HepG2 (cell line): ENCODE data around the gene FSD2. TPM values are rescaled to one million over a fixed set of nuclear protein-coding genes. Genes with fewer than 3 reads are reported as not detected.

Experiments
- ATAC-seq: fragments of 200-7000 bp; cut with Tn5 transposase; 3 replicates; pipeline ENCODE4 v1.9.1; 2020; ENCODE audit warnings: mild to moderate bottlenecking, moderate library complexity
- BruUV-seq: library from RNA; stranded (reverse); fragments of 400-500 nt; replicated peaks from 2 replicates; lab custom pipeline; 2021; lab: Mats Ljungman, UMichigan
- CTCF ChIA-PET: fragments of 300-600 bp; formaldehyde crosslinking; extraction: SDS; loops from one replicate; lab custom pipeline; 2021; ENCODE audit warnings: low total read pairs, inconsistent platforms, low intra/inter-chr PET ratio; lab: Yijun Ruan, JAX
- POLR2A ChIA-PET: fragments of 350-600 bp; sonication (Branson Sonifier 250); formaldehyde crosslinking; loops from one replicate; lab custom pipeline; 2020; ENCODE audit warnings: antibody characterized with exemption, inconsistent platforms; lab: Yijun Ruan, JAX
- DNase-seq: peaks from one replicate; pipeline ENCODE4 v3.0.0-alpha.2; 2015; ENCODE audit warnings: low spot score
- FAIRE-seq: peaks from 3 replicates; lab custom pipeline; 2011; peaks lifted over from hg19 to GRCh38; lab: Jason Lieb, UNC
- H2AFZ ChIP-seq: one replicate; pipeline ENCODE4 v1.6.1; 2011; ENCODE audit warnings: low read length, inconsistent platforms
- H3K27ac ChIP-seq: fragments of 300-600 bp; 3 replicates; pipeline ENCODE4 v1.8.0; 2011; ENCODE audit warnings: mixed run types, mild to moderate bottlenecking, mixed read lengths, low read length, inconsistent platforms; ENCODE audit not compliant: insufficient read depth; ENCODE audit errors: extremely low read length
- H3K27me3 ChIP-seq, 2 experiments: fragments of 200-600 bp in 1 of 2; 2 replicates in 1 of 2; 3 replicates in 1 of 2; pipeline versions ENCODE4 v1.6.0 to v1.8.0; 2011; ENCODE audit warnings: low read length in 2 of 2, mild to moderate bottlenecking in 2 of 2, moderate library complexity in 2 of 2, inconsistent platforms in 1 of 2; ENCODE audit not compliant: insufficient read depth in 2 of 2, control insufficient read depth in 1 of 2
- H3K36me3 ChIP-seq, 2 experiments: fragments of 200-600 bp in 1 of 2; replicated peaks in 1 of 2; 2 replicates in 1 of 2; 3 replicates in 1 of 2; pipeline versions ENCODE4 v1.5.1 to v1.8.0; 2011; ENCODE audit warnings: low read length in 2 of 2, inconsistent platforms in 1 of 2; ENCODE audit not compliant: insufficient read depth in 2 of 2, control insufficient read depth in 1 of 2
- H3K4me1 ChIP-seq: 2 replicates; pipeline ENCODE4 v1.5.1; 2012; ENCODE audit warnings: low read length, inconsistent platforms; ENCODE audit not compliant: insufficient read depth
- H3K4me2 ChIP-seq: 2 replicates; pipeline ENCODE4 v1.6.0; 2011; ENCODE audit warnings: low read depth, low read length, inconsistent platforms
- H3K4me3 ChIP-seq, 3 experiments: fragments of 200-600 bp in 1 of 3; sonication (generic), shearing (Covaris generic) in 1 of 3; replicated peaks in 1 of 3; 2 replicates each; pipeline ENCODE4 v1.5.1; 2011 to 2016; ENCODE audit warnings: low read length in 3 of 3, inconsistent platforms in 2 of 3, low read depth in 2 of 3, mild to moderate bottlenecking in 2 of 3, control low read depth in 1 of 3, mixed read lengths in 1 of 3; ENCODE audit not compliant: insufficient read depth in 1 of 3
- H3K79me2 ChIP-seq: one replicate; pipeline ENCODE4 v1.6.1; 2011; ENCODE audit warnings: low read length, inconsistent platforms; ENCODE audit not compliant: insufficient read depth
- H3K9ac ChIP-seq: 2 replicates; pipeline ENCODE4 v1.6.0; 2011; ENCODE audit warnings: mild to moderate bottlenecking, low read depth, low read length, inconsistent platforms; ENCODE audit not compliant: insufficient read depth
- H3K9me3 ChIP-seq: 2 replicates; pipeline ENCODE4 v1.5.1; 2012; ENCODE audit warnings: mild to moderate bottlenecking, low read length
- H4K20me1 ChIP-seq: 2 replicates; pipeline ENCODE4 v1.6.0; 2011; ENCODE audit warnings: inconsistent platforms, mild to moderate bottlenecking, low read length, moderate library complexity; ENCODE audit not compliant: insufficient read depth
- AFF4 ChIP-seq: sonication (generic); formaldehyde crosslinking; IDR thresholded peaks from 2 replicates; pipeline ENCODE4 v1.4.0; 2020; ENCODE audit warnings: missing genetic modification reagents
- CSRNP2 ChIP-seq: sonication (generic); formaldehyde crosslinking; conservative IDR thresholded peaks from 2 replicates; pipeline ENCODE4 v1.8.0; 2022; ENCODE audit warnings: low read depth, missing genetic modification reagents
- HMGXB4 ChIP-seq, 2 experiments: sonication (generic) in 1 of 2; formaldehyde crosslinking in 1 of 2; IDR thresholded peaks; 2 replicates each; pipeline versions ENCODE4 v1.4.0 to v1.6.1; 2018 to 2020; ENCODE audit warnings: missing genetic modification reagents in 2 of 2, borderline replicate concordance in 1 of 2, low read depth in 1 of 2, mild to moderate bottlenecking in 1 of 2, missing biosample characterization in 1 of 2
- MBD4 ChIP-seq: IDR thresholded peaks from 2 replicates; pipeline ENCODE4 v1.6.1; 2012; ENCODE audit warnings: low read length, inconsistent platforms, borderline replicate concordance
- MTA3 ChIP-seq: sonication (generic); formaldehyde crosslinking; IDR thresholded peaks from 2 replicates; pipeline ENCODE4 v1.4.0; 2020; ENCODE audit warnings: missing genetic modification reagents
- PITX1 ChIP-seq: sonication (generic); formaldehyde crosslinking; IDR thresholded peaks from 2 replicates; pipeline ENCODE4 v1.5.1; 2020; ENCODE audit warnings: mild to moderate bottlenecking, missing genetic modification reagents
- RELA ChIP-seq: sonication (generic); formaldehyde crosslinking; IDR thresholded peaks from 2 replicates; pipeline ENCODE4 v1.4.0; 2020; ENCODE audit warnings: missing genetic modification reagents
- XBP1 ChIP-seq: sonication (generic); formaldehyde crosslinking; IDR thresholded peaks from 2 replicates; pipeline ENCODE4 v1.5.0; 2020; ENCODE audit warnings: missing genetic modification reagents
- ZNF350 ChIP-seq: sonication (generic); formaldehyde crosslinking; IDR thresholded peaks from 2 replicates; pipeline ENCODE4 v1.4.0; 2020; ENCODE audit warnings: mild to moderate bottlenecking, low read depth, missing genetic modification reagents, borderline replicate concordance
- ZNF383 ChIP-seq: sonication (generic); formaldehyde crosslinking; IDR thresholded peaks from 2 replicates; pipeline ENCODE4 v1.4.0; 2020; ENCODE audit warnings: missing genetic modification reagents, mild to moderate bottlenecking, borderline replicate concordance
- WGBS: methylation state at CpG from one replicate; pipeline ENCODE4 v1.1.6; 2017; ENCODE audit warnings: low lambda C conversion rate; 5-methylcytosine and 5-hydroxymethylcytosine counted together
- in situ Hi-C: cut with HindIII; loops from 2 replicates; pipeline ENCODE4 v1.10.0; 2017; ENCODE audit warnings: low pct_unique_long_range_greater_than_20kb; ENCODE audit not compliant: extremely low pct_ligation_motif_present
- intact Hi-C: fragments of 100-400 bp; cut with micrococcal nuclease; formaldehyde crosslinking; loops from one replicate; pipeline ENCODE4 v1.10.0; 2022; ENCODE audit not compliant: unreplicated experiment
- polyA plus RNA-seq, 8 experiments: library from polyadenylated mRNA; depleted of rRNA in 3 of 8; stranded (reverse) in 7 of 8; unstranded in 1 of 8; fragments of >200 nt; fragmentation: Illumina TruSeq in 4 of 8; extraction: Trizol in 4 of 8; gene quantifications; 2 replicates each; pipeline versions ENCODE4 v1.2.1 to v1.2.3, GENCODE V29; 2011 to 2016; ENCODE audit warnings: low read depth in 4 of 8, missing spikeins in 1 of 8, mixed read lengths in 1 of 8; ENCODE audit not compliant: insufficient read depth in 1 of 8
- total RNA-seq, 5 experiments: library from RNA; depleted of rRNA; stranded (reverse); fragments of >200 nt; fragmentation: Illumina TruSeq; extraction: Trizol; gene quantifications; 2 replicates each; pipeline ENCODE4 v1.2.3, GENCODE V29; 2016; ENCODE audit warnings: low read depth in 1 of 5

Gene FSD2
- total and polyA plus RNA-seq, 2 of the 13 experiments (the other 11 are each of a cell fraction or from before 2014, with no cell fraction given): not detected

- no peak overlapping the region for H3K27ac ChIP-seq
- no peaks in the 10 kb centered on the region for H3K4me1 ChIP-seq
- FAIRE-seq (no peak), DNase-seq (no peak), ATAC-seq (no peak)
- in situ Hi-C loops: no loop called here
- POLR2A ChIA-PET: interaction anchor here (1.4 kb wide), 1 partner anchor 48 kb away, joined by 4 read pairs; no protein-coding TSS in a partner anchor
- H3K79me2 ChIP-seq: no peaks in the 10 kb centered on the region
- H3K4me3 ChIP-seq: no peak overlapping the region
- TF ChIP-seq MBD4 (no peak), AFF4 (no peak), CSRNP2 (CRISPR knock-in tag) (no peak), PITX1 (CRISPR knock-in tag) (no peak), RELA (no peak), ZNF383 (CRISPR knock-in tag) (no peak), ZNF350 (CRISPR knock-in tag) (no peak), XBP1 (no peak), MTA3 (CRISPR knock-in tag) (no peak), HMGXB4 (CRISPR knock-in tag; IDR thresholded peaks at IDR 0.05; ENCODE audit: borderline replicate concordance in 1 of 2, low read depth in 1 of 2) (no peak)
- H2AFZ ChIP-seq: no peak overlapping the region
- H3K4me2 ChIP-seq: no peak overlapping the region
- no peaks in the 10 kb centered on the region for H3K36me3 ChIP-seq
- H4K20me1 ChIP-seq: no peaks in the 10 kb centered on the region
- intact Hi-C loops: no loop called here
- BruUV-seq: no TSS peak
- CTCF ChIA-PET: no interaction called here
- 33% methylated on average over 4 of the region's 4 CpGs for WGBS
- no peak overlapping the region for H3K9ac ChIP-seq
- H3K9me3 ChIP-seq: no peaks in the 10 kb centered on the region
- H3K27me3 ChIP-seq: peaks cover 0 to 3% of the 10 kb centered on the region in 2 experiments; a peak in 2 of 5 replicates
These were observed 7.8 kb downstream of the FSD2 start for GRCh38 chr15:82798104-82798503.
